Tibial nerve (tissue), 4 donors: ENCODE data around the gene MARCHF7. TPM values are rescaled to one million over a fixed set of nuclear protein-coding genes. Genes with fewer than 3 reads are reported as not detected.
"Not testable (repeated sequence)": the region's sequence is repeated elsewhere in the genome, so short reads cannot be mapped to it uniquely, and the experiment has no call there.

ENCODE experiments used
- DNase-seq, 2 donors: peaks; one replicate each; pipeline ENCODE4 v3.0.0-alpha.2; 2019; ENCODE audit warnings: low spot score in 2 of 2
- H3K27ac ChIP-seq, 4 donors: fragments of 200-600 bp; sonication (generic) in 3 of 4; one replicate each; pipeline ENCODE4 v1.5.1; 2017 to 2019; ENCODE audit warnings: mild to moderate bottlenecking in 1 of 4
- H3K27me3 ChIP-seq, 2 donors: fragments of 200-600 bp; sonication (generic) in 1 of 2; one replicate each; pipeline versions ENCODE4 v1.5.1 to v1.6.0; 2017 to 2019
- H3K36me3 ChIP-seq, 3 donors: fragments of 200-600 bp; sonication (generic); one replicate each; pipeline ENCODE4 v1.5.1; 2018 to 2019
- H3K4me1 ChIP-seq, 4 donors: fragments of 200-600 bp; sonication (generic) in 3 of 4; one replicate each; pipeline ENCODE4 v1.5.1; 2017 to 2019
- H3K4me3 ChIP-seq, 4 donors: fragments of 200-600 bp; sonication (generic) in 3 of 4; one replicate each; pipeline ENCODE4 v1.5.1; 2017 to 2019; ENCODE audit warnings: mild to moderate bottlenecking in 1 of 4, moderate library complexity in 1 of 4
- H3K9me3 ChIP-seq, 4 donors: fragments of 200-600 bp; sonication (generic) in 3 of 4; one replicate each; pipeline ENCODE4 v1.5.1; 2017 to 2019
- EP300 ChIP-seq, 2 donors: sonication (generic); formaldehyde crosslinking; IDR thresholded peaks; one replicate each; pipeline ENCODE4 v1.6.1; 2017; ENCODE audit warnings: antibody characterized with exemption in 2 of 2, mild to moderate bottlenecking in 1 of 2
- POLR2A ChIP-seq, 2 donors: fragments of 450-650 bp; IDR thresholded peaks; one replicate each; pipeline ENCODE4 v1.6.1; 2017; ENCODE audit warnings: antibody characterized with exemption in 2 of 2, mild to moderate bottlenecking in 2 of 2, moderate library complexity in 2 of 2
- WGBS, 2 donors: methylation state at CpG; one replicate each; pipeline ENCODE4 v1.1.5; 2018; 5-methylcytosine and 5-hydroxymethylcytosine counted together
- total RNA-seq, 4 donors: library from RNA; depleted of rRNA; stranded (reverse); fragments of >200 nt; gene quantifications; one replicate each; pipeline ENCODE4 v1.1.0, GENCODE V29; 2016
- TF ChIP-seq, protein P1 (sequence below), 5 experiments: fragments of 200-600 bp in 3 of 5; fragments of 450-650 bp in 2 of 5; sonication (generic) in 3 of 5; IDR thresholded peaks; one replicate each; pipeline ENCODE4 v1.5.1; 2016 to 2019; ENCODE audit warnings: antibody characterized with exemption in 5 of 5, mild to moderate bottlenecking in 3 of 5, moderate library complexity in 2 of 5

Gene MARCHF7
- total RNA-seq, 4 donors from 2014 or later: 80.8 to 104 (median 90.7) TPM

DNA sequence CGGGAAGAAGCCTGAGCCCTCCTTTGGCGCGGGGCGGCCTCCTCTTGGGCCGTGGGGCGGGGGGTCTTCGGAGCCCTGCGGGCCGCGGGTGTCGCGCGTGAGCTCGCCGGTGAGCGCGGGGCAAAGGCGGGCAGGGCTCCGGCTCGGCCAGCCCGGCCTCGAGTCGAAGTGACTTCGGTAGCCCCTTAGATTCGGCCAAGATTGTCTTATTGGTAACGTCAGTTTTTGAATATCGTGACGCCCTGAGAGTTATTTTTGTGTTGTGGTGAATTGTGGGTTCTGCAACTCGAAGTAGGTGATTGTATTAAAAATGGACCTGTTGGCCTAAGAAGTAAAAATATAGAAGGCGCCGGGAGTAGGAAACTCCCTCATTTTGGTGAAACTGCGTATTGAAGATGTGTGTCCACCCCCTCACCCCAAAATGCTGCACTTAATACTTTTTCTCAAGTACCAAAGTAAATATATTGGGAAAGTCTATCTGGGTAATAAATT, 669 bp downstream of the MARCHF7 start:
- peak overlapping the region; percentile 78 to 98 (median 94) for H3K4me3 ChIP-seq
- DNase-seq: no peak
- peak overlapping the region; percentile 92 to 99 (median 96) for H3K27ac ChIP-seq
- peaks cover 0 to 59% (median 25%) of the 10 kb centered on the region in 4 donors for H3K4me1 ChIP-seq
- no peaks in the 10 kb centered on the region for H3K27me3 ChIP-seq
- 0 to 2% methylated on average over 22 to 27 of the region's 32 CpGs for WGBS, 2 donors
- H3K36me3 ChIP-seq: peaks cover 0 to 17% (median 0%) of the 10 kb centered on the region in 3 donors
- no peak for TF ChIP-seq EP300 (IDR thresholded peaks at IDR 0.05)
- no peak for TF ChIP-seq POLR2A (IDR thresholded peaks at IDR 0.05)
- TF ChIP-seq, protein P1, sequence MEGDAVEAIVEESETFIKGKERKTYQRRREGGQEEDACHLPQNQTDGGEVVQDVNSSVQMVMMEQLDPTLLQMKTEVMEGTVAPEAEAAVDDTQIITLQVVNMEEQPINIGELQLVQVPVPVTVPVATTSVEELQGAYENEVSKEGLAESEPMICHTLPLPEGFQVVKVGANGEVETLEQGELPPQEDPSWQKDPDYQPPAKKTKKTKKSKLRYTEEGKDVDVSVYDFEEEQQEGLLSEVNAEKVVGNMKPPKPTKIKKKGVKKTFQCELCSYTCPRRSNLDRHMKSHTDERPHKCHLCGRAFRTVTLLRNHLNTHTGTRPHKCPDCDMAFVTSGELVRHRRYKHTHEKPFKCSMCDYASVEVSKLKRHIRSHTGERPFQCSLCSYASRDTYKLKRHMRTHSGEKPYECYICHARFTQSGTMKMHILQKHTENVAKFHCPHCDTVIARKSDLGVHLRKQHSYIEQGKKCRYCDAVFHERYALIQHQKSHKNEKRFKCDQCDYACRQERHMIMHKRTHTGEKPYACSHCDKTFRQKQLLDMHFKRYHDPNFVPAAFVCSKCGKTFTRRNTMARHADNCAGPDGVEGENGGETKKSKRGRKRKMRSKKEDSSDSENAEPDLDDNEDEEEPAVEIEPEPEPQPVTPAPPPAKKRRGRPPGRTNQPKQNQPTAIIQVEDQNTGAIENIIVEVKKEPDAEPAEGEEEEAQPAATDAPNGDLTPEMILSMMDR (IDR thresholded peaks at IDR 0.05): no peak
- H3K9me3 ChIP-seq: no peaks in the 10 kb centered on the region

GRCh38 chr2:159713631-159714246, 1.4 kb downstream of the MARCHF7 start:
- 45 to 49% methylated on average over 5 of the region's 5 CpGs for WGBS, 2 donors
- H3K4me3 ChIP-seq: peak overlapping the region; percentile 78 to 98 (median 94)
- TF ChIP-seq EP300 (IDR thresholded peaks at IDR 0.05): no peak
- peaks cover 0 to 66% (median 26%) of the 10 kb centered on the region in 4 donors for H3K4me1 ChIP-seq
- H3K27ac ChIP-seq: peak overlapping the region in 3 of 4 donors; percentile 95 to 99 (median 98)
- H3K36me3 ChIP-seq: peaks cover 0 to 17% (median 0%) of the 10 kb centered on the region in 3 donors
- DNase-seq: no peak
- H3K27me3 ChIP-seq: no peaks in the 10 kb centered on the region
- no peaks in the 10 kb centered on the region for H3K9me3 ChIP-seq

GRCh38 chr2:159714247-159714930, 2.1 kb downstream of the MARCHF7 start:
- TF ChIP-seq, protein P1 (IDR thresholded peaks at IDR 0.05): no peak
- TF ChIP-seq EP300 (IDR thresholded peaks at IDR 0.05): no peak
- no peak for TF ChIP-seq POLR2A (IDR thresholded peaks at IDR 0.05)
- Histone ChIP-seq H3K27me3 (no peaks in the 10 kb centered on the region), H3K36me3 (peaks cover 0 to 23% (median 0%) of the 10 kb centered on the region in 3 donors), H3K9me3 (no peaks in the 10 kb centered on the region), H3K4me1 (peaks cover 0 to 71% (median 26%) of the 10 kb centered on the region in 4 donors), H3K27ac (peak overlapping the region in 1 of 4 donors; percentile 98), H3K4me3 (peak overlapping the region in 3 of 4 donors; percentile 78 to 98 (median 95))
- no peak for DNase-seq
- 77 to 79% methylated on average over 8 of the region's 8 CpGs for WGBS, 2 donors

- Histone ChIP-seq H3K9me3 (no peaks in the 10 kb centered on the region), H3K27me3 (no peaks in the 10 kb centered on the region), H3K36me3 (peaks cover 0 to 34% (median 0%) of the 10 kb centered on the region in 3 donors), H3K4me3 (no peak overlapping the region), H3K4me1 (peaks cover 0 to 74% (median 26%) of the 10 kb centered on the region in 4 donors), H3K27ac (no peak overlapping the region)
- TF ChIP-seq POLR2A (IDR thresholded peaks at IDR 0.05): no peak
- no peak for TF ChIP-seq EP300 (IDR thresholded peaks at IDR 0.05)
- TF ChIP-seq, protein P1 (IDR thresholded peaks at IDR 0.05): no peak
- 95 to 96% methylated on average over 4 of the region's 4 CpGs for WGBS, 2 donors
- no peak for DNase-seq
These were observed 3.1 kb downstream of the MARCHF7 start for GRCh38 chr2:159715451-159715850.

DNA sequence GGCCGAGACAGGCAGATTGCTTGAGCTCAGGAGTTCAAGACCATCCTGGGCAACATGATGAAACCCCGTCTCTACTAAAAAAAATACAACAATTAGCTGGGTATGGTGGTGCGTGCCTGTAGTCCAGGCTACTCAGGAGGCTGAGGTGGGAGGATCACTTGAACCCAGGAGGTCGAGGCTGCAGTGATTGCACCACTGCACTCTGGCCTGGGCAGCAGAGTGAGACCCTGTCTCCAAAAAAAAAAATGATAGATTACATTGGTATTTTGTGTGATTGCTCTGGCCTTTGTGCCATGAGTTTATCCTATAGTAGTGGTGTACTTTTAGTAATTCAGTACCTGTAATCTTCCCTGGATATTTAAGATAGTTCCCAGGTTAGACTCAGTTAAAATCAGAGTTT, 4.1 kb downstream of the MARCHF7 start:
- H3K27ac ChIP-seq, H3K4me3 ChIP-seq, H3K9me3 ChIP-seq, DNase-seq, H3K27me3 ChIP-seq: not testable (repeated sequence)
- 94 to 96% methylated on average over 4 of the region's 4 CpGs for WGBS, 2 donors
- Histone ChIP-seq H3K4me1 (peaks cover 0 to 75% (median 25%) of the 10 kb centered on the region in 4 donors), H3K36me3 (peaks cover 0 to 36% (median 0%) of the 10 kb centered on the region in 3 donors)

GRCh38 chr2:159716857-159717256, 4.6 kb downstream of the MARCHF7 start:
- H3K27me3 ChIP-seq: no peaks in the 10 kb centered on the region
- WGBS, 2 donors: 96 to 98% methylated on average over 2 of the region's 2 CpGs
- peaks cover 0 to 76% (median 26%) of the 10 kb centered on the region in 4 donors for H3K4me1 ChIP-seq

More at GRCh38 chr2:159716857-159717256, 4.6 kb downstream of the MARCHF7 start:
- H3K27ac ChIP-seq: no peak overlapping the region
- no peaks in the 10 kb centered on the region for H3K9me3 ChIP-seq
- peaks cover 0 to 36% (median 0%) of the 10 kb centered on the region in 3 donors for H3K36me3 ChIP-seq
- H3K4me3 ChIP-seq: no peak overlapping the region
- DNase-seq: no peak
- TF ChIP-seq, protein P1 (IDR thresholded peaks at IDR 0.05): no peak
- no peak for TF ChIP-seq EP300 (IDR thresholded peaks at IDR 0.05)
